Hepatocyte (in vitro differentiated cells): ENCODE results near the gene PF4V1.

Experiments used
- EZH2phosphoT487 ChIP-seq: fragments of 200-600 bp; sonication (generic); IDR thresholded peaks from one replicate; pipeline ENCODE4 v1.6.1; 2018; ENCODE audit warnings: antibody characterized with exemption, mild to moderate bottlenecking, low read depth, moderate library complexity; ENCODE audit not compliant: unreplicated experiment, severe bottlenecking
- TF ChIP-seq, protein P1 (sequence below): fragments of 200-600 bp; sonication (generic); IDR thresholded peaks from 2 replicates; pipeline ENCODE4 v1.5.1; 2016; ENCODE audit warnings: antibody characterized with exemption, mild to moderate bottlenecking; ENCODE audit not compliant: poor library complexity

DNA sequence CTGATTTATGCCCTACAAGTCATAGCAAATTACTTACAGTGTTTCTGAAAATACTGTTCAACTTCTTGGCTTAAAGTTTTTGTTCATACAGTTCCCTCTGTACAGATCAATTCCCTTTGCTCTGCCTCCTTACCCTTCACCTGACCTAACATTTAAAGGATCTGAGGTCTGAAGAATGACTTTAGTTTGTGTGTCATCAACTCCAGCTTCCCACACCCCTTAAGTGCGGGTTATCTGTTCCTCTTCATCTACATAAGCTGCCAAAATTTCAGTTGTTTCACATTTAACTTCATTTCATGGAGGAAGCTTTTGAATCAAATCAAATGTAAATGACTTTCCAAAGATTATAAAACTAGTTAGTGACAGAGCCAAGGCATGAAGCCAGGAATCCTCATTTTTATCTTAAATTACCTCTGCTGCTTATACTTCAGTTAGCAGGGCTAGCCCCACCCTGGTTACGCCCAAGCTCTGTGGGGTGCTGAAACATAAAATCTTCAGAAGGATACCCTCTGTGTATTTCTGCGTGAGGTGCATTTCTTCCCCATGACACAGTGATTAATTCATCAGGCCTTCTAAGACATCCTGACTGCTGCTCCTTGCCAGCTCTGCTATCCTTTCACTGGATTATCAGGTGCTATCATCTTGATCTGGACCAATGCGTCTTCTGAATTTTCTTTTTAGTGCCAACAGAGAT, 32.6 kb downstream of the PF4V1 start:
- TF ChIP-seq, protein P1, sequence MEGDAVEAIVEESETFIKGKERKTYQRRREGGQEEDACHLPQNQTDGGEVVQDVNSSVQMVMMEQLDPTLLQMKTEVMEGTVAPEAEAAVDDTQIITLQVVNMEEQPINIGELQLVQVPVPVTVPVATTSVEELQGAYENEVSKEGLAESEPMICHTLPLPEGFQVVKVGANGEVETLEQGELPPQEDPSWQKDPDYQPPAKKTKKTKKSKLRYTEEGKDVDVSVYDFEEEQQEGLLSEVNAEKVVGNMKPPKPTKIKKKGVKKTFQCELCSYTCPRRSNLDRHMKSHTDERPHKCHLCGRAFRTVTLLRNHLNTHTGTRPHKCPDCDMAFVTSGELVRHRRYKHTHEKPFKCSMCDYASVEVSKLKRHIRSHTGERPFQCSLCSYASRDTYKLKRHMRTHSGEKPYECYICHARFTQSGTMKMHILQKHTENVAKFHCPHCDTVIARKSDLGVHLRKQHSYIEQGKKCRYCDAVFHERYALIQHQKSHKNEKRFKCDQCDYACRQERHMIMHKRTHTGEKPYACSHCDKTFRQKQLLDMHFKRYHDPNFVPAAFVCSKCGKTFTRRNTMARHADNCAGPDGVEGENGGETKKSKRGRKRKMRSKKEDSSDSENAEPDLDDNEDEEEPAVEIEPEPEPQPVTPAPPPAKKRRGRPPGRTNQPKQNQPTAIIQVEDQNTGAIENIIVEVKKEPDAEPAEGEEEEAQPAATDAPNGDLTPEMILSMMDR, result no peak
- TF ChIP-seq EZH2phosphoT487, result no peak
